ENCODE measurements around the gene BTG3. TPM values are rescaled to one million over a fixed set of nuclear protein-coding genes. Genes with fewer than 3 reads are reported as not detected.

BTG3 gene
- total and polyA plus RNA-seq, 12 donors: 23.8 to 50.1 (median 37.7) TPM

GRCh38 chr21:17616831-17617230, 4.1 kb upstream of the BTG3 start:
- TF ChIP-seq POLR2A (IDR thresholded peaks at IDR 0.05): no peak
- no peak for TF ChIP-seq CTCF (IDR thresholded peaks at IDR 0.05)
- Histone ChIP-seq H3K36me3 (replicated peaks in 1 of 2) (no peaks in the 10 kb centered on the region), H3K27ac (no peak overlapping the region), H3K4me1 (replicated peaks in 1 of 2) (no peaks in the 10 kb centered on the region), H3K4me3 (no peak overlapping the region), H3K9me3 (replicated peaks in 1 of 3) (no peaks in the 10 kb centered on the region), H3K27me3 (no peaks in the 10 kb centered on the region)
- intact Hi-C loops (cut with DNase I): no loop called here
- no peak for DNase-seq
- 88 to 97% (median 92%) methylated on average over 1 of the region's 1 CpG for WGBS, 4 donors

GRCh38 chr21:17613242-17613676, 558 bp upstream of the BTG3 start:
- peak overlapping the region in 2 of 4 donors; percentile 80 for H3K4me3 ChIP-seq
- peak overlapping the region; percentile 10 to 90 (median 84) for H3K27ac ChIP-seq
- no peaks in the 10 kb centered on the region for H3K9me3 ChIP-seq (replicated peaks in 1 of 3)
- WGBS, 4 donors: 10 to 16% (median 15%) methylated on average over 6 to 16 of the region's 16 CpGs
- H3K36me3 ChIP-seq (replicated peaks in 1 of 2): no peaks in the 10 kb centered on the region
- no peaks in the 10 kb centered on the region for H3K27me3 ChIP-seq
- H3K4me1 ChIP-seq (replicated peaks in 1 of 2): peaks cover 9 to 10% of the 10 kb centered on the region in 2 donors
- peak; percentile 42 to 70 (median 53) for DNase-seq
- intact Hi-C loops (cut with DNase I): no loop called here
- TF ChIP-seq CTCF (IDR thresholded peaks at IDR 0.05) (no peak), POLR2A (IDR thresholded peaks at IDR 0.05) (no peak)

GRCh38 chr21:17612023-17612564, 607 bp downstream of the BTG3 start:
- H3K4me1 ChIP-seq (replicated peaks in 1 of 2): peaks cover 9 to 18% of the 10 kb centered on the region in 2 donors
- H3K9me3 ChIP-seq (replicated peaks in 1 of 3): no peaks in the 10 kb centered on the region
- no peaks in the 10 kb centered on the region for H3K36me3 ChIP-seq (replicated peaks in 1 of 2)
- H3K4me3 ChIP-seq: peak overlapping the region; percentile 71 to 85 (median 80)
- H3K27ac ChIP-seq: peak overlapping the region; percentile 59 to 90 (median 84)
- peak; percentile 41 to 62 (median 54) for DNase-seq
- intact Hi-C loops (cut with DNase I): no loop called here
- TF ChIP-seq CTCF (IDR thresholded peaks at IDR 0.05) (no peak), POLR2A (IDR thresholded peaks at IDR 0.05) (no peak)
- WGBS, 4 donors: 0 to 2% (median 0%) methylated on average over 20 to 50 of the region's 50 CpGs
- H3K27me3 ChIP-seq: no peaks in the 10 kb centered on the region

- DNase-seq: peak; percentile 77 to 94 (median 87)
- peak overlapping the region; percentile 71 to 85 (median 80) for H3K4me3 ChIP-seq
- peaks cover 9 to 24% of the 10 kb centered on the region in 2 donors for H3K4me1 ChIP-seq (replicated peaks in 1 of 2)
- H3K9me3 ChIP-seq (replicated peaks in 1 of 3): no peaks in the 10 kb centered on the region
- H3K27me3 ChIP-seq: no peaks in the 10 kb centered on the region
- peak overlapping the region in 4 of 5 donors; percentile 45 to 90 (median 86) for H3K27ac ChIP-seq
- TF ChIP-seq CTCF (IDR thresholded peaks at IDR 0.05) (peak in 2 of 6 experiments; percentile 4 to 27), POLR2A (IDR thresholded peaks at IDR 0.05) (peak in 1 of 2 donors; percentile 65)
- intact Hi-C loops (cut with DNase I): no loop called here
- no peaks in the 10 kb centered on the region for H3K36me3 ChIP-seq (replicated peaks in 1 of 2)
- WGBS, 4 donors: 0 to 1% (median 0%) methylated on average over 26 of the region's 26 CpGs
Observed at GRCh38 chr21:17611414-17612022, 1.2 kb downstream of the BTG3 start.
